Spleen (tissue), 11 donors: Measurements from ENCODE around the gene C2orf92. TPM values are rescaled to one million over a fixed set of nuclear protein-coding genes. Genes with fewer than 3 reads are reported as not detected.

Source experiments
- DNase-seq: peaks from one replicate; pipeline ENCODE4 v3.0.0-alpha.2; 2020
- H3K27ac ChIP-seq, 8 donors: fragments of 200-600 bp; sonication (generic) in 7 of 8; 1 replicate in 4 of 8; 2 replicates in 4 of 8; pipeline versions ENCODE4 v1.5.0 to v1.8.0; 2016 to 2021; ENCODE audit warnings: inconsistent platforms in 4 of 8, mild to moderate bottlenecking in 4 of 8, moderate library complexity in 1 of 8
- H3K27me3 ChIP-seq, 7 donors: fragments of 200-600 bp; sonication (generic) in 6 of 7; replicated peaks in 1 of 7; 1 replicate in 4 of 7; 2 replicates in 3 of 7; pipeline versions ENCODE4 v1.5.0 to v1.8.0; 2016 to 2021; ENCODE audit warnings: inconsistent platforms in 3 of 7, mild to moderate bottlenecking in 1 of 7
- H3K36me3 ChIP-seq, 6 donors: fragments of 200-600 bp; sonication (generic) in 5 of 6; 1 replicate in 4 of 6; 2 replicates in 2 of 6; pipeline versions ENCODE4 v1.5.0 to v1.8.0; 2016 to 2021; ENCODE audit warnings: inconsistent platforms in 2 of 6
- H3K4me1 ChIP-seq, 6 donors: fragments of 200-600 bp; sonication (generic) in 5 of 6; 1 replicate in 3 of 6; 2 replicates in 3 of 6; pipeline versions ENCODE4 v1.5.0 to v1.8.0; 2016 to 2021; ENCODE audit warnings: inconsistent platforms in 3 of 6
- H3K4me3 ChIP-seq, 8 donors: fragments of 200-600 bp; sonication (generic) in 7 of 8; 1 replicate in 4 of 8; 2 replicates in 4 of 8; pipeline versions ENCODE4 v1.5.0 to v1.8.0; 2016 to 2021; ENCODE audit warnings: inconsistent platforms in 4 of 8, mild to moderate bottlenecking in 4 of 8, moderate library complexity in 2 of 8
- H3K9me3 ChIP-seq, 8 donors: fragments of 200-600 bp; sonication (generic) in 7 of 8; 1 replicate in 4 of 8; 2 replicates in 4 of 8; pipeline versions ENCODE4 v1.5.0 to v1.8.0; 2016 to 2021; ENCODE audit warnings: inconsistent platforms in 4 of 8
- POLR2A ChIP-seq, 3 donors: fragments of 450-650 bp; IDR thresholded peaks; one replicate each; pipeline ENCODE4 v1.5.1; 2017; ENCODE audit warnings: antibody characterized with exemption in 3 of 3, mild to moderate bottlenecking in 1 of 3
- POLR2AphosphoS5 ChIP-seq, 3 donors: sonication (generic); formaldehyde crosslinking; IDR thresholded peaks; one replicate each; pipeline ENCODE4 v1.5.1; 2017; ENCODE audit warnings: antibody characterized with exemption in 3 of 3
- WGBS, 5 donors: extraction: QIAGEN DNeasy Blood & Tissue Kit in 3 of 5; methylation state at CpG; one replicate each; pipeline versions ENCODE4 v1.1.5 to v1.1.7; 2013 to 2018; 5-methylcytosine and 5-hydroxymethylcytosine counted together
- intact Hi-C: fragments of 100-400 bp; cut with DNase I; formaldehyde crosslinking; loops from one replicate; pipeline ENCODE4 v1.15.0; 2023; ENCODE audit warnings: low total_unique reads
- polyA plus RNA-seq, 3 donors: library from polyadenylated mRNA; stranded (reverse); fragments of 200-250 nt; gene quantifications; one replicate each; pipeline ENCODE4 v1.2.1, GENCODE V29; 2013
- total RNA-seq, 7 donors: library from RNA; depleted of rRNA in 3 of 7; stranded (reverse); fragments of >200 nt in 3 of 7; fragmentation: NEBNext Ultra II Directional in 4 of 7; extraction: Animal tissue kit (Norgen Biotek cat#: 25700) in 4 of 7; gene quantifications; one replicate each; pipeline versions ENCODE4 v1.1.0 to v1.2.1, GENCODE V29; 2016 to 2021
- TF ChIP-seq, protein P1 (sequence below), 11 experiments: fragments of 200-600 bp in 7 of 11; fragments of 450-650 bp in 4 of 11; sonication (generic) in 4 of 11; IDR thresholded peaks in 8 of 11; conservative IDR thresholded peaks in 3 of 11; 1 replicate in 7 of 11; 2 replicates in 4 of 11; pipeline versions ENCODE4 v1.4.0 to v1.8.0; 2016 to 2021; ENCODE audit warnings: antibody characterized with exemption in 11 of 11, inconsistent platforms in 4 of 11, mild to moderate bottlenecking in 1 of 11
- donor health status: healthy with polysubstance abuse.
- donor health status: DM: no; HTN: no; CAD: no; lungs with moderate emphysema.
- donor health status: DM: no; HTN: no; CAD: no.
- donor health status: Bipolar disorder and iron deficiency.
- donor health status: healthy.
- donor health status: DM: no; HTN: no; CAD: no.
- donor health status: DM: yes; HTN: yes; CAD: no.

C2orf92 gene
- total and polyA plus RNA-seq, 10 donors = 5.7 to 33.6 (median 21.4) TPM

DNA sequence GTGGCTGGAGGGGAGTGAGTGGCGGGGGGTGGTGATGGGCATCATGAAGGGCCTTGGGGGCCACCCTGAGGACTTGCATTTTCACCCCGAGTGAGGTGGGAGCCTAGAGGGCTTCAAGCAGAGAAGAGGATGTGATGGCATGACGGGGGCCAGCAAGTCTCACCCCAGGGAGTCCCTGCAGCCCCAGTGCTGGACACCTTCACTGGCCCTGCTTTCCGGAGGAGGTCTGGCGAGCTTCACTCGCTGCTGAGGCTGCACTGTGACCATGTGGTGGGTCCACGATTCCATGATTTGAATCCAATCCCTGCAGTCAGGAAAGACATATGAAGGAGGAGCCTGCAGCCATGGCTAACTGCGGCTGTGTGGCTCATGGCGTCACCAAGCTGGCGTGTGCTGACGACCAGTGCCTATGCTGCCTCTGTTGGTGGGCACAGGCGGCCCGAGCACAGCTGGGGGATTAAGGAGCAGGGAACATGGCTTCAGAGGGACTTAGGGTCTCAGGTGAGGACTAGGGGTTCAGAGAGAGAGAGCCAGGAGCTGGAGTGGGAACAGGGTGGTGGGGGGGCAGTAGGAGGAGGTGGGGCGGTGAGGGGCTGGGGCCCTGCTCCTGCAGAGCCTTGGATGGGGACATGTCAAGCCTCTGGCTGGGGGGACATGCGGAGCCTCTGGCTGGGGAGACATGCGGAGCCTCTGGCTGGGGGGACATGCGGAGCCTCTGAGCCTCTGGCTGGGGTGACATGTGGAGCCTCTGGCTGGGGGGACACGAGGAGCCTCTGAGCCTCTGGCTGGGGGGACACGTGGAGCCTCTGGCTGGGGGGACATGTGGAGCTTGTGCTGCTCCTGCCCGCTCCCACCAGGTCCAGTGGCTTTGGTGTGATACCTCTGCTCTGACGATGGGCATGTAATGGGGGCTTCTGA lies 47.4 kb downstream of the C2orf92 start:
- peak; percentile 67 for DNase-seq
- Histone ChIP-seq H3K27ac (peak overlapping the region in 5 of 8 donors; percentile 39 to 90 (median 79)), H3K9me3 (no peaks in the 10 kb centered on the region), H3K36me3 (no peaks in the 10 kb centered on the region), H3K4me1 (peaks cover 0 to 91% (median 44%) of the 10 kb centered on the region in 6 donors), H3K27me3 (no peaks in the 10 kb centered on the region), H3K4me3 (peak overlapping the region in 4 of 8 donors; percentile 2 to 70 (median 19))
- intact Hi-C loops = no loop called here
- TF ChIP-seq POLR2A (IDR thresholded peaks at IDR 0.05) (no peak), POLR2AphosphoS5 (IDR thresholded peaks at IDR 0.05) (no peak)
- TF ChIP-seq, protein P1, sequence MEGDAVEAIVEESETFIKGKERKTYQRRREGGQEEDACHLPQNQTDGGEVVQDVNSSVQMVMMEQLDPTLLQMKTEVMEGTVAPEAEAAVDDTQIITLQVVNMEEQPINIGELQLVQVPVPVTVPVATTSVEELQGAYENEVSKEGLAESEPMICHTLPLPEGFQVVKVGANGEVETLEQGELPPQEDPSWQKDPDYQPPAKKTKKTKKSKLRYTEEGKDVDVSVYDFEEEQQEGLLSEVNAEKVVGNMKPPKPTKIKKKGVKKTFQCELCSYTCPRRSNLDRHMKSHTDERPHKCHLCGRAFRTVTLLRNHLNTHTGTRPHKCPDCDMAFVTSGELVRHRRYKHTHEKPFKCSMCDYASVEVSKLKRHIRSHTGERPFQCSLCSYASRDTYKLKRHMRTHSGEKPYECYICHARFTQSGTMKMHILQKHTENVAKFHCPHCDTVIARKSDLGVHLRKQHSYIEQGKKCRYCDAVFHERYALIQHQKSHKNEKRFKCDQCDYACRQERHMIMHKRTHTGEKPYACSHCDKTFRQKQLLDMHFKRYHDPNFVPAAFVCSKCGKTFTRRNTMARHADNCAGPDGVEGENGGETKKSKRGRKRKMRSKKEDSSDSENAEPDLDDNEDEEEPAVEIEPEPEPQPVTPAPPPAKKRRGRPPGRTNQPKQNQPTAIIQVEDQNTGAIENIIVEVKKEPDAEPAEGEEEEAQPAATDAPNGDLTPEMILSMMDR (IDR thresholded peaks at IDR 0.05 in 8 of 11, conservative IDR thresholded peaks at IDR 0.05 in 3 of 11) = no peak
- 80 to 88% (median 86%) methylated on average over 20 to 21 of the region's 21 CpGs for whole genome bisulfite sequencing, 5 donors

DNA sequence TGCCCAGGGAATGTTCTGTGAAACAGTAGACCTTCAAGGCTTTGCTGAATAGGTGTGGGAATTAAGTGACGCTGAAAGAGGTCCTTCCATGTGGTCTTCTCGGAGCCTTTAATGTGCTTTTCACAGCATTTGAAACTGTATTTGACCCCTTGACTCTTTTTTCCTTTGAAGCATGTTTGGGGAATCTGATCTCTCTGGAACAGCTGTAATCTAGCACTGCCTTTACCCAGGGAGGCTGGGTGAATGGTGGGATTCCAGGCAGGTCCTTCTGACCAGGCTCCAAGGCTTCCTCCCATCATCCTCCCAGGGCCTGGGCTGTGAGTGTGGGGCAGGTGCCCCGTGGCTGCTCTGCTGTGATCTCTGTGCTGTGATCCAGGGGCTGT lies 48.1 kb downstream of the C2orf92 start:
- TF ChIP-seq POLR2A (IDR thresholded peaks at IDR 0.05) (no peak), POLR2AphosphoS5 (IDR thresholded peaks at IDR 0.05) (no peak)
- H3K27me3 ChIP-seq = no peaks in the 10 kb centered on the region
- H3K4me3 ChIP-seq = peak overlapping the region in 4 of 8 donors; percentile 13 to 70 (median 22)
- no peaks in the 10 kb centered on the region for H3K9me3 ChIP-seq
- H3K27ac ChIP-seq = peak overlapping the region in 7 of 8 donors; percentile 2 to 90 (median 66)
- H3K4me1 ChIP-seq = peaks cover 0 to 91% (median 43%) of the 10 kb centered on the region in 6 donors
- no peak for DNase-seq
- H3K36me3 ChIP-seq = no peaks in the 10 kb centered on the region
- 32 to 77% (median 65%) methylated on average over 2 to 3 of the region's 3 CpGs for WGBS, 5 donors
- intact Hi-C loops = no loop called here

DNA sequence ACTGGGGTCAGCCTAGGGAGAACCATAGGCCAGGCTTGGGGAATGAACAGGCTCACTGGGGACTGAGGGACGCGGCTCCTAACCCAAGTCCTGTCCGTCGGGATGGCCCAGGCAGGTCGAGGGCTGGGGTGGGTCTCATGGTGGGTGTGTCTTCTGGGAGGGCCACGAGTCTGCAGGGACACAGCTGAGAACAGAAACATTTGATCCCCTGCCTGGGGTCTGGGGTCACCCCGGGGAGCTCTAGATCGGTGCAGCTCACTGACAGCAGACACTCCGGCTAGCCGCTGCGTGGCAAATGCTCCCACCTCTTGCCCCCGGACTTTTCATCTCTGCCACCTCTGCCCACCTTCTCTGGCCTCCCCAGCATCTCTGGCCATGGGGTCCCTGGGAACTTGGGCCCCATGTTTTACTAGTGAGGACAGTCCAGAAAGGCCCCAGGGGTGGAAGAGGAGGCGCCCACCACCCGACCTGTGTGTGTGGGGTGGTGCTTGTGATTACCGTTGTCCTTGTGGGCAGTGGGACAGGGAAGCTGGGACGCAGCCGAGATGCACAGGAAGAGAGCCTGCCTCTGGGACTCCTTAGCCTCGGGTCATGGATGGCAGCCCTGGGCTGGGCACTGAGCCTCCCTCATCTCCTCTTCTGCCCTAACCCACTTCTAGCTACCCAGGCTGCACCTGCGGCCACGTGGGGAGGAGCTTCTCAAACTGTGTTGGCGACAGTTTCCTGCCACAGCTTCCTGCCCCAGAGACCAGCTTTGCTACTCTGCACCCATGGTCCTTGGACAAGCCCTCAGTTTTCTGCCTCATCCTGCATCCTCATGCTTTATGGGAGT lies 48.8 kb downstream of the C2orf92 start:
- no peaks in the 10 kb centered on the region for H3K36me3 ChIP-seq
- peak overlapping the region; percentile 2 to 90 (median 60) for H3K27ac ChIP-seq
- TF ChIP-seq POLR2A (IDR thresholded peaks at IDR 0.05) (no peak), POLR2AphosphoS5 (IDR thresholded peaks at IDR 0.05) (peak; percentile 58 to 74 (median 68))
- 47 to 58% (median 51%) methylated on average over 18 to 21 of the region's 21 CpGs for WGBS, 5 donors
- H3K27me3 ChIP-seq = no peaks in the 10 kb centered on the region
- peak overlapping the region in 6 of 8 donors; percentile 3 to 70 (median 20) for H3K4me3 ChIP-seq
- peaks cover 0 to 91% (median 37%) of the 10 kb centered on the region in 6 donors for H3K4me1 ChIP-seq
- peak; percentile 93 for DNase-seq
- H3K9me3 ChIP-seq = no peaks in the 10 kb centered on the region
- intact Hi-C loops = no loop called here

DNA sequence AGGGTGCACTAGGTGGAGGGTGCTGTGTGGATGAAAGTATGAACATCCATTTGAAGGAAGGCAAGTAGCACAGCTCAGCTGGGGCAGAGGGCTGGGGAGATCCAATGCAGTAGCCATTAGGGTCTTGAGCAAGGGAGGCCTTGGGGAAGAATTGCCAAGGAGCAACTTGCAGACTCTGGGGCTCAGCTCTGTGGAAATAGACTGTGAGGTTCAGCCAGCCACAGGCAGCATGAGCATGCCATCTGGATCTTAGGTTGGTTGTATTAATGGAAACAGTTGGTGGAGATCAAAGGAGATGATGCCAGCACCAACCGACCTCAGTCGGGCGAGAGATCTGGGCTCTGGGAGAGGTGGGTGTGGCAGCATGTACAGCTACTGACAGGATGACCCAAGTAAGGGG lies 49.4 kb downstream of the C2orf92 start:
- intact Hi-C loops = no loop called here
- Histone ChIP-seq H3K27me3 (no peaks in the 10 kb centered on the region), H3K4me1 (peaks cover 0 to 91% (median 36%) of the 10 kb centered on the region in 6 donors), H3K9me3 (no peaks in the 10 kb centered on the region), H3K4me3 (peak overlapping the region in 5 of 8 donors; percentile 3 to 70 (median 22)), H3K36me3 (peaks cover 0 to 5% (median 0%) of the 10 kb centered on the region in 6 donors), H3K27ac (peak overlapping the region in 6 of 8 donors; percentile 29 to 90 (median 72))
- no peak for DNase-seq
- TF ChIP-seq POLR2AphosphoS5 (IDR thresholded peaks at IDR 0.05) (no peak), POLR2A (IDR thresholded peaks at IDR 0.05) (no peak)
- TF ChIP-seq, protein P1 (IDR thresholded peaks at IDR 0.05 in 8 of 11, conservative IDR thresholded peaks at IDR 0.05 in 3 of 11) = no peak
- WGBS, 5 donors = 30 to 46% (median 33%) methylated on average over 3 of the region's 3 CpGs
